NCI-H2107 treated with DMSO at 0.1 percent for 48 hours (cell line): ENCODE data around the gene GNB1L.
"Not testable (repeated sequence)": the region's sequence is repeated elsewhere in the genome, so short reads cannot be mapped to it uniquely, and the experiment has no call there.

Source experiments
- DNase-seq: peaks from one replicate; lab custom pipeline; 2025; ENCODE audit not compliant: unreplicated experiment; lab: John Stamatoyannopoulos, UW

Gene GNB1L

DNA sequence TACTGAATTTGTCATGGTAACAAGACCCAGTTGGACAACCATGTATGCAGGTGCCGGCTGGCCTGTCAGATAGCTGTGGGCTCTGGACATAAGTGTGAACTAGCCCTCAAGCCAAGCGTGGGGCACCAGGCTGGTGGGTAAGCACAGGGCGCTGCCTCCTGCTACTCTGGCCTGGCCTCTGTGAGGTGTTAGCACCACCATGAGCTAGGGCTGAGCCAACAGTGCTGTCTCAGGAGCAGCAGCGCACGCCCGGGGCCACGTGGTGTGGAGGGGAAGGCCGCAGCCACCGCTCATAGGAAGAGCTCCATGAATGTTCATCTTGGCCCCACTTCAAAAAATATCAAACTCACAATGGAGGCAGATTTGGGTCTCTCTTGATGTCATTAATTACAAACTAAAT lies 35.3 kb upstream of the GNB1L start:
- DNase-seq: no peak

DNA sequence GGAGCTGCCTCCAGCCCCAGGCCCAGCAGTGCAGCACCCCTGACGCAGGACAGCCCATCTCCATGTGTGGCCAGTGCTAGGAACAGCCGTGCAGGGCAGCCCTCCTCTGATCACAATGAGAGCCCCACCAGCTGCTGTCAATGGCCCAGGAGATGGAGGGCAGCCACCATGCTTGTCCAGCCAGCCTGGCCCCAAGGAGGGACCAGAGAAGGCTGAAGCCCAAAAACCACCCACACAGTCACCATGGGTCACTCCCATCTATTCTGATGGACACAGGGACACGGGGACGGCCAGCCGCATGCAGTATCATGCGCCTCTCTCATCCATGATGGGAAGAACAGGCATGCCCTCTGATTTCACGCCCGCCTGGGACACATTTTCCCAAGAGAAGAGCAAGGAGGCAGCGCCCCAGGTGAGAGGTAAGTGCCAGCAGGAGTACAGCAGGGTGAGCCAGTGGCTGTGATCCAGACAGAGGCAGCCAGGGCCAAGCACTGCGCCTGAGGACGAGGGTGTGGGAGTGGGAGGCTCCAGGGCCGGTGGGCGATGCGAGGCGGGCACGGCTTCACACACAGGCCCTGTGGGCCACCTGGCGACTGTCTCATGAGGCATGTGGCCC lies 33.6 kb upstream of the GNB1L start:
- no peak for DNase-seq

DNA sequence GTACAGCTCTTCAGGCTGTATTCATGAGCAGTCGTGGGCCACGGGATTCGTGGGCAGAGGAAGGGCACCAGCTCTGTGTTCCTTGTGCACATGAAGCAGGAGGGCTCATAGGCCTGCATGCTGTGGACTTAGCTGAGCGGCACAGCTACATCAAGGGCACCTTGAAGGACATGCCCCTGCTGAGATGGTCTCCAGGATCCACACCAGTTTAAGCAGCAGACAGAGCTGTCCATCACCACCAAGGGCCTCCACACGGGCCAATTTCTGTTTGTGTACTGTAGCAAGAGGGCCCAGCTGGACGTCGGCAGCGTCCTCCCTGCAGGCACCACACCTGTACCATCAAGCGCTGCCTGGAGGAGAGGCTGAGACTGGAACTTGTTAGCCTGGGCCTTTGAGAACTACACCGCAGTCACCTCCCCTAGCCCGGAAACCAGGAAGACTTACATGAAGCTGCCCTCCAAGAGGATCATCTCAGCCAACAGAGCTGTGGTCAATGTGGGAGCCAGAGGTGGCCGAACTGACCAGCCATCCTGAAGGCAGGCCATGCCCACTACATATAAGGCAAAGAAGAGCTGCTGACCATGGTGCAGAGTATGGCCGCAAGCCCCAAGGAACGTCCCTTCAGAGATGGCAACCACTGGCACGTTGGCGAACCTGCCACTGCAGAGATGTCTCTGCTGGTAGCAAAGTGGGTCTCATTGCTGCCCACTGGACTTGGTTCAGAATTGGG lies 32.7 kb upstream of the GNB1L start:
- no peak for DNase-seq

DNA sequence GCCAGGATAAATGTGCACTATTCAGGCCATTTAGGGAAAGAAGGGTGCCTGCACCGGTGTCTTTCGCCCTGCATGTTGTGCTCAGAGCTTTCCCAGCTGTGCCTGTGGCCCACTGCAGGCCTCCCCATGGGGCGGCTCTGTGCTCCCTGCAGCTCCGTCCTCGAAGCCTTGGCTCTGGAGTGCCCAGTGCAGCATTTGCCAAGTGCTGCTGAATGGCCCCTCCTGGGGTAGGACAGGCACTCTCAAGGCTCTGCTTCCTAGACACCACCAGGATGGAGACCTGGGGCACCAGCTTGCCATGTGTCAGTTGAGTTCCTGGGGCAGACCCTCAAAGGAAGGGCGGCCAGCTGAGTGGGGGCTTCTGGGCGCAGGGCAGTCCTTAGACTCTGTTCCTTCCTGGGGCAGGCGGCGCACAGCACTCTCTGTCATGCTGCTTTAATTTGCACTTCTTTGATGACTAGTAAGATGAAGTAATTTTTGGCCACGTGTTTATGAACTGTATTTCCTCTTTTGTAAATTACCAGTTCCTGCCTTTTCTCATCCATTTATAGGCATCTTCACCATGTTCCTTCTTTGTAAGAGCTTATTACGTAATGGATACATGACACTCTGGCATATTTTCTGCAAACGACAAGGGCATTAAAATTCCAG lies 32.1 kb upstream of the GNB1L start:
- no peak for DNase-seq

DNA sequence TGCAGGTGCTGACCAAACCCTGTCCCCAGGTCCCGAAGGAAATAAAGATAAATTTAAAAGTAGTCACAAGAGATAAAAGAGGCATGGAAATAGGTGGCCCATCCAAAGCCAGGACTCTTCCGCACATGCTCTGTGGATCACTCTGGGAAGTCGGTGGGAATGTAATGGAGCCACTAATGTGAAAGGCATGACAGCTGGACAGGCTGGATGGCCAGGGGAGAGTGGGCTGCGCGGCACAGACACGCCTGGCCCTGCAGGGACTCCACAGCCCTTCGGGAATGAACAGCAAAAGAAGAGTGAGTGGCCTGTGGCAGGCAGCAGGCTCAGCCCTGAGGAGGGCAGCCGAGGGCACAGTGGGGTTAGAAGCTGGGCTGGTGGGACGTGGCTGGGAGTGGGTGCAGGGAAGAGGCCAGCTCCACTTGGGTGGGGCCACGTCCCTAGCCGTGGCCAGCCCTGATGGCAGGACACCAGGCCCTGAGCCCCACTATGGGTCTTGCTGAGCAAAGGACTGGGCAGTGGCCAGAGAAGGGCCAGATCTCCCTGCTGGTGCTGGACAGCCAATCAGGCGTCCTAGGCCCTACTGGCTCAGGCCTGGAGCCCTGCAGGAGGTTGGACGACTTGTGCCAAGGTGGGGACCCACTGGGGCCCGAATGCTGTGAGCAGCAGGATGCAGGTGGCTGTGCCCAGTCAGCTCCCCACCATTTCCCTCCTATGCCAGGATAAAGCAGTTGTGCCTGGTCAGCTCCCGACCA lies 31.3 kb upstream of the GNB1L start:
- DNase-seq: no peak

DNA sequence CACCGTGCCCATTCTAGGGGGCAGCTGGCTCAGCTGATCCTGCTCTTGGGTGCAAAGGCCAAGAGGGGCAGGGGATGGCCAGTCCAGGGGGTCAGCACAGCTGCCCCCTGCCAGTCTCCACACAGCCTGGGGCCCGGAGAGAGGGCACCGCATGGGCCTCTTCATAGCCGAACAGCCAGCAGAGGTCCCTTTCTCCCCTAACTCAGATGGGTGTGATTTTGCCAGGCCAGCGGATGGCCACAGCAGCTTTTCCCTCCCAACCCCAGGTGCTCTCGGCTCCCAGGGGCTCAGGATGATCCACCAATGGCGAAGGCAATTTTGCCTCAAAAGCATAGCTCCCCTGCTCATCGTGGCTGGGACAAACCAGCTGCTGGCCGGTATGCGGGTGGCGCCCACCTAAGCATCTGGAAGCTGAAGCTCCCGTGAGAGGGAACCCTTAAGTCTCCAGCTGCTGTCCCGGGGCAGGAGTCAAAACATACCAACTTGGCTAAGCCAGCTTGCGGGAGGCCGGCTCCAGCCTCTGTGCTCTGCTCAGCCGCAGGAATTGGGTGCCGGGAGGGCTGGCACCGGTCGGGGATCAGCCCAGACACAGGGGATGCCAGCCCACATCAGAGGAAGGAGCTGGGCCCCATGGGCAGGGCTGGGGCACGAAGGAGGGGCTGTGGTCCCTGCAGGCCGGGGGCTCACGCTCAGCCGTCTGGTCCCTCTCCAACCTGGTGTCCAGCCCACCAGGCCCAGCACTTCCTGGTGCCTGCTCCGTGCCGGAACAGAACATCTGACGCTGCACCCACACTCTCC lies 30.5 kb upstream of the GNB1L start:
- no peak for DNase-seq

DNA sequence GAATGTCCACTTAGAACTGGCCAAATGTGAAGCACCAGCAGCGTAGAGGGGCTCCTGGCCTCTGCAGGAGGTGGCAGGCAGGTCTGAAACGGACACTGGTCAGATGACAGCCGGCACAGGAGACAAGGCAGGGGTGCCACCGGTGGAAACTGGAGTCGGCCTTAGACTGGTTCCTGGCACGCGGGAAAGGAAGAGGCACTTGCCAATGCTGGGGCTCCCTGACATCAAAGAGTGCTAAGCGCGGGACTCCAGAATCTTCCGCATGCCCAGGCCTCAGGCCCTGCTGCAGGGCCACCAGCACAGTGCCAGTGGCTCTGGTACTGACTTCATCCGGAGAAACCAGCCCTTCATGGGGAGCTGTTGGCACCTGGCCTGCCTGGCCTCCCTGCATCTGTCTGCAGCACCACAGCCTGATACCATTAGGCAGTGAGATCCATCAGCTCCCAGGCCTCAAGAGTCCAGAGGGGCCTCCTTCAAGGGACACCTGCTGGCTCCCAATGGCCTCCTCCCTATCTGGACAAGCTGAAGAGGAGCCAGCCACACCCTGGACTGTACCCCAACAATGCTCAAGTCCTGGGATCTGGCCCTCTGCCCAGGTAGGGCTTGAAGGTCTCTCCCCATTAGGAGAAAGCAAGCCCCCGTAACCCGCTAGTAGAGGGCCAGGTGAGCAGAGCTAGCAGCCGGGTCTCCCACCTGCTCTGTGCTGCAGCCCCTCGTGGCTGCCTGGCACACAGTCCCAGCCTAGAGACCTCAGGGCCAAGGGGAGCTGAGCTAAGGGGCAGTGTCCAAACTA lies 29.7 kb upstream of the GNB1L start:
- DNase-seq: no peak

DNA sequence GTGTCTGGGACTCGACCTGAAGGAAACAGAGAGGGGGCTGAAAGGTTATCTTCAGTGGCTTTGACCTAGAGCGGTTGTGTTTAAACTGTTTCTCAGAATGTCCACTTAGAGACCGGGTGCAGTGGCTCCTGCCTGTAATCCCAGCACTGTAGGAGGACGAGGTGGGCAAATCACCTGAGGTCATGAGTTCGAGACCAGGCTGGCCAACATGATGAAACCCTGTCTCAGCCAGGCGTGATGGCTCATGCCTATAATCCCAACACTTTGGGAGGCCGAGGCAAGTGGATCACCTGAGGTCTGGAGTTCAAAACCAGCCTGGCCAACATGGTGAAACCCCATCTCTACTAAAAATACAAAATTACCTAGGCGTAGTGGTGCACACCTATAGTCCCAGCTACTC lies 28.8 kb upstream of the GNB1L start:
- DNase-seq: not testable (repeated sequence)

DNA sequence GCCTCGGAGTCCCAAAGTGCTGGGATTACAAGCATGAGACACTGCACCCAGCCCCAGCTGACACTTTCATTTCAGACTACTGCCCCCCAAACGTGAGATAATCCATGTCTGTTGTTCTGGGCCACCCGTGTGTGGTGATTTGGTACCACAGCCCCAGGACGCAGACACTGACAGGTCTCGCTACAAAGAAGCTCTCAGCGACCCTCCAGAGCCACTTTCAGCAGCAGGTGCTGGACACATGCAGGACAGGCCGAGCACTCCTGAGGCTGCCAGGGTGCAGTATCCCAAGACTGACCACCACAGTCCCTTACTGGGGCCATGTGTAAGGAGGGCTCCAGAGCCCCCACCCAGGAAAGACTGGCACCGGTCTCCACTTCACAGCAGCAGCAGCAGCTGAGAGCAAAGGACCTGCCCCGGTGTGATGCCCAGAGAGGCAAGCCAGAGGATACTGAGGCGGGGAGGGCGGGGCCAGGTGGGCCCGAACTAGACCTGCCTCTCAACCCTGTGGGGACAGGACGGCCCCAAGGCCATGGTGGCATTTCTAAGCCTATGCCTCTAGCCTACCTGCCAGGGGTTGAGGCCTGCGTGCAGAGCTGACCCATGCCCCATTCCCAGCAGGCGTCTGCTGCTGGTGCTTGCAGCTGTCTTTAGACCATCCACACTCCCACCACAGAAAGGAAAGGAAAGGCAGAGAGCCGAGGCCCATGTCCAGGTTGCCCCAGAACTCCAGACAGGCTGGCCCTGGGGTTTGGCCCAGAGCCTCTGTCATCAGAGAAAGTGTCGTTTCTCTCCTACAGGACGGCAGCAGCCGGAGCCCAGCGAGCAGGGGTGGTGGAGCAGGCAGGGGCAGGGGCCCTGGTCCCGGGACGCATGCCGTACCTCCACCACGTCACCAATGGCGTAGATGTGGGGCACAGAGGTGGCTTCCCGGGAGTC lies 28.0 kb upstream of the GNB1L start:
- DNase-seq: no peak

DNA sequence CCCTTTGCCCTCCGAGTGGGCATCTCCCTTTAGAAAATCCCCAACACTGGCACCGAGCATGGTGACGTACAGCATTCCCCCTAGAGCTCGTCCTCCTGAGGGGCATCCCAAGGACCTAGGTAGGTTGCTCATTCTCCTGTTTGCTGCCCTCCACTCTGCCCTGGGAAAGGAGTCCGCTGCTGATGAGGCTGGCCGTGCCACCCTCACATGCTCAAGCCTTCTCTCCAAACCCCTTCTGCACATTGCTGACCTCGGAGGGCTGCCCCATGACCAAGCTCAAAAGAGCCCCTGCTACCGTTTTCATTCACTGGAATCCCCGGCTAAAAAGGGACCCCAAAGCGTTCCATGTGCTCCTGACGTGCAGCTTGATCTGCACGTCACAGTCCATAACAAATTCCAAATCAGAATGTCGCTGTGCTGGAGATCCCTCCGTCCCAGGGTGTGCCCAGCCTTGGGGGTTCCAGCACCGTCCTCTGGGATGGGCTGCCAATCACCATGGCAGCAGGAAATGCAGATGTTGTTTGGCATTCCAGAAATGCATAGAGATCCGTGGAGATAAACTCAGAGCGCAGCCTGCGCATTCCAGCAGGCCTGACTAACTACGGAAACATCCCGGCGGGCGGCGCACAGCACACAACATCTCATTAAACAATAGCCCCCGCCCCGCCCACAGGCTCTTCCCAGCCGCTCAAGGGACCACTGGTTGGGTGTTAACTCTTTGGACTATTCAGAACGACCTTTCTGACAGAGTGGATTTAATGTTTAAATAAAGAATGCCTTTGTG lies 26.3 kb upstream of the GNB1L start:
- no peak for DNase-seq

DNA sequence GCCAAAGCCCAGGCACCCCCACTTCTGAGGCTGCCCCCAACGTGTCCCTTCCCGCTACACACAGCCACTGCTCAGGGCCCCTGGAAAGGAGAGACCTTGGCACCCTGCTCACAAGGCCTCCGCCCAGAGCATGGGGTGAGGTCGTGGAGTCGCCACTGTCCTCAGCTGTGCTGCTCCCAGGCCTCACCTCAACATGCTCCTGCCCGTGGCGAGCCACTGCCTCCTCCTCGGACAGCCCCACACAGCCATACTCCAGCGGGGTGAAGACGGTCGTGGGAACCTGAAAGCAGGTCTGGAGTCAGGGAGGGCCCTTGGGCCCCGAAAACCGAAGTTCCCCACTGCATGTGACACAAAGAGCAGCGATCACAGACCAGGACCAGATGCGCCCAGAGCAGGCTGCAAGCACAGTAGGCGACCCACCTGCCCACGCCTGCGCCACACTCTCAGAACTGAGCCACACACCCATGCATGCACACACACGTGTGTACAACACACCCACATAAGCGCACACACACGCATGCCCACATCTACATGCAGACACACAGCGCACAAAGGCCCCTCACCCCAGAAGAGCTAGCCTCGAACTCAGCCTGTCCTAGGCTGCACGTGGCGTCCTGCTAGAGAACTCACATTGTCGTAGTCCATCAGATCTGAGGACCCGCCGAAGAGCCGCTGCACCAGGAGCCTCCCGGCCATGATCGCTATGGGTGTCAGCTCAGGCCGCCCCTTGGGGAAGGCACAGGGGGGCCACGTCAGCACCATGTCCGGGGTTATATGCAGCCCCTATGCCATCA lies 25.5 kb upstream of the GNB1L start:
- no peak for DNase-seq

DNA sequence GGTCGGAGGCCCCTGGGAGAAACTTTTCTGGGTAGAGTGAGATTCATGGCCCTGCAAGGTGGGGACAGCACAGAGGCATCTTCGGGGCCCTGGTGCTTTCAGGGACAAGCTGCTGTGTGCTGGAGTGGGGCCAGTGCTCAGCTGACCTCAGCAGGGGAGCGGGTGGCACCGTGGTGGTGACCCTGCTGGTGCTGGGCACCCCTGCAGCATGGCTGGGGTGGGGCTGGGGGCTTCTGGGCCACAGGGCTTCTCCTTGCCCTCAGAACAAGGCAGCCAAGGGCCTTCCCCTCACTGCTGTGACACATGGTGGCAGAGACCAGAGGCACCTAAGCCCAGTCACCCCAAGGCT lies 24.9 kb upstream of the GNB1L start:
- no peak for DNase-seq

DNA sequence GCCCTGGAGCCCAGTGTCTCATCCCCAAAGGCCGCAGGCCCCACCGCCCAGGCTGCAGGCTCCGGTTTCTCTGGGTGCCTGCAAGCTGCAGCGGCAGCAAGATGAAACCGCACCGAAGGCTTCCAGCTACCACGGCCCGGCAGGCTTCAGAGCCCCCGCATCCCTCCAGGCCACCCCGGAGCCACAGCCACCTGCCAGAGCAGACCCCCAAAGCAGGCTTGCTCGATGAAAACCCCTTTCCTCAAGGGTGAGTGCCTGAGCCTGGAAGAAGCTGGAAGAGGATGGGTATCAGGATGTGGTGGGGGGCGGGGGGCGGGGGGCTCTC lies 24.5 kb upstream of the GNB1L start:
- no peak for DNase-seq

DNA sequence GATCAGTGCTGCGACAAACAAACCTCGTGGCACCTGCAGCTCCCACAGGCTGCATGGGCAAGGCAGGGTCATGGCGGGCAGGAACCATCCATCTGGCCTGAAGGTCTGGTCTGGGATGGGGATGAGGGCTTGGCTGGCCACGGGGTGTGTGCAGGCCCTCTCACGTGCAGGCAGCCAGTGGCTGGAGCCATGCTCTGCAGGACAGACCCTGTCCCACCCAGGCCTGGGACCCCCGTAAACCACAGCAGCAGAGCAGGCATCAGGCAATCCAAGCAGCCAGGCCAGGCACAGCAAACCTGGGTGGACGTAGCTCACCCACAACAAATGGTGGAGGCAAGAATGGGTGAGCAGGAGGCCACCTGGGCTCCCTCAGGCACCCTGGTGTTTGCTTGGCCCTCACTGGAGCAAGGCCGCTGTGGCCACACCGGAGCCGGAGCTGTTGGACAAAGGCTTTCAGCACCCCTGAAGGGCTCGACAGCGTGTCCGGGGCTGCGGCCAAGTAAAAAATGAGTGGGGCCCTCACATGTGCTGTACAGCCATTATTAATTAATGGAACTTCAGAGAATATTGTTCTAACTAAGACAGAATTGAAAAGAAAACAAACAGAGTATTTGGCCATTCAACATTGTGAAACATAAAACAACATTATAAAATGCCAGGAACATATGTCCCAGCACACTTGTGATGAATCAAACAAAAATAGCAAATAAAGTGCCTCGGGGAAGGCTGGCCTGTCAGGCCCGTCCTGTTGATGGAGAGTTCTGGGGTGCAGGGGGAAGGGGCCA lies 24.0 kb upstream of the GNB1L start:
- no peak for DNase-seq

DNA sequence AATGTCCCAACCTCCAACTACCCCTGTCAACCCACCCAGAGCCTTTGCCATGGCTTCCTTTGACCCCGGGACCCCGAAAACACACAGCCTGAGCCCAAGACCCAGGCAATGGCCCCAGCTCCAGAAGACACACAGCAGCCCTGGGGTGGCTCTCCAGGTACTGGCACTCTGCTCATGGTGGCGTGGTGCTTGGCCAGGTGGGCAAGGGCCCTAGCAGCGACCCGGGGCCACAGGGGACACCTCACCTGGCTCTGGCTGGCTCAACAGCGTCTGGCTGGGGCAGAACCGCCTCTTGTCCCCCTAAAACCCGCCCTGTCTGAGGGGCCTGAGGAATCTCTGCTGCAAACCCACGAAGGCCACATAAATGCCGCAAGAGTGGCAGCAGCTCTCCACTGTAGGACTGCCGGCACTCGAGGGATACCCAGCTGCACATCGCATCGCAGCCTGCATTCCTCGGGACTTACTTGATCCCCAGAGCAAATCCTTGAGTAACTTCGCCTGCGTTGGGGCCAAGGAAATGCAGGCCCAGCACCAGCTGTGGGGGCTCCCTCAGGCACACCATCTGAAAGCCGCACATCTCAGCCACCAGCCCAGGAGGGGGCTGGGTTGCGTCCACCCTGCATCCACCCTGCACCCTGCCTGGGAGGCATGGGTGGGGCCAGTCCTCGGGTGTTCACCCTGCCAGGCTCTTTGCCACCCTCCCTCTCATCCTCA lies 23.1 kb upstream of the GNB1L start:
- DNase-seq: no peak

DNA sequence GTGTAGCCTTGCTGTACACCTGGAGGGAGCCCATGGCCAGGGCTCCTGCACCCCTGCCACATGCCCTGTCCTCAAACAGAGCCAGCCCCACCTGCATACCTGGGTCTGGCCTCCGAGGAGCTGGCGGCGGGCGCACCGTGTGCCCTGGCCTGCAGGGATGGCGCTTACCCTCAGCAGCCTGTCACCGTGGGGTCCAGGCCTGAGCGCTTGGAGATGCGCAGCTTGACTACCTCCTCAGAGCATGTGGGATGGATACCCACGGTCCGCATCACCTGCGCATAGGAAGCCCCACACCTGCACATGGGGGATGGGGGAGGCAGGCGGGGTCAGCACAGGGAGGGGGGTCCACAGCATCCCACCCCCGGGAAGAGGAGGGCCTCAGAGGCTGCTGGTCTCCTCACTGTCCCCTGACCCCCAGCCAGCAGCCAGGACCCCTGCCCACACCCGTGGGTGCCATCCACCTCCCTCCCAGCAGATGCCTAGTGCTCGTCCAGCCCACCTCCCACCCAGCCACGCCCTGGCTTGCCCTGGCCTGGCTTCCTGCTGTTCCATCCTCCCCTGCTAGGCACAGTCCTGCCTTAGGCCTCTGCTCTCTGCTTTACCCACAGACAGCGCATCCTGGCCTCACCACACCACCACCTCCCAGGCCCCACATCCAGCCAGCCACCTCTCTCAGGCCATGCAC lies 22.4 kb upstream of the GNB1L start:
- no peak for DNase-seq
